Ovary (tissue), 3 donors: Measurements from ENCODE around the gene SPAG16.

Experiments
- CTCF ChIP-seq, 3 donors: fragments of 450-650 bp in 2 of 3; fragments of 200-600 bp in 1 of 3; IDR thresholded peaks; one replicate each; pipeline versions ENCODE4 v1.5.1 to v1.8.0; 2016 to 2022; ENCODE audit warnings: antibody characterized with exemption in 3 of 3, mild to moderate bottlenecking in 1 of 3
- EP300 ChIP-seq: sonication (generic); formaldehyde crosslinking; IDR thresholded peaks from one replicate; pipeline ENCODE4 v1.6.1; 2017; ENCODE audit warnings: antibody characterized with exemption
- POLR2A ChIP-seq: fragments of 450-650 bp; IDR thresholded peaks from one replicate; pipeline ENCODE4 v1.6.1; 2017; ENCODE audit warnings: antibody characterized with exemption, mild to moderate bottlenecking, moderate library complexity
- donor health status: DM: no; HTN: no; CAD: no.

GRCh38 chr2:213251618-213252017, 32.6 kb upstream of the SPAG16 start:
- TF ChIP-seq CTCF (IDR thresholded peaks at IDR 0.05), result peak in 2 of 3 donors; percentile 61 to 73
- TF ChIP-seq POLR2A, result no peak
- no peak for TF ChIP-seq EP300
